Nephron progenitor cell (in vitro differentiated cells): ENCODE data around the gene FSD1.

Experiments used
- DNase-seq: peaks from one replicate; pipeline ENCODE4 v3.0.0; 2021
- H3K27ac Mint-ChIP-seq: 2 replicates; pipeline ENCODE4 v1.8.0; 2021; ENCODE audit warnings: mild to moderate bottlenecking, moderate library complexity, mixed read lengths
- H3K27me3 Mint-ChIP-seq: 2 replicates; pipeline ENCODE4 v1.8.0; 2021; ENCODE audit warnings: mild to moderate bottlenecking, low read depth, mixed read lengths; ENCODE audit not compliant: poor library complexity
- H3K36me3 Mint-ChIP-seq: 2 replicates; pipeline ENCODE4 v1.8.0; 2021; ENCODE audit warnings: low read depth, mixed read lengths
- H3K4me1 Mint-ChIP-seq: 2 replicates; pipeline ENCODE4 v1.8.0; 2021; ENCODE audit warnings: mixed read lengths
- H3K4me3 Mint-ChIP-seq: 2 replicates; pipeline ENCODE4 v1.8.0; 2021; ENCODE audit warnings: mild to moderate bottlenecking, moderate library complexity, mixed read lengths
- H3K9me3 Mint-ChIP-seq: 2 replicates; pipeline ENCODE4 v1.8.0; 2021; ENCODE audit warnings: mild to moderate bottlenecking, moderate library complexity, mixed read lengths
- CTCF ChIP-seq: fragments of 200-600 bp; sonication (generic); IDR thresholded peaks from 2 replicates; pipeline ENCODE4 v1.5.0; 2021; ENCODE audit warnings: antibody characterized with exemption

FSD1 gene

GRCh38 chr19:4373013-4373367, 68.6 kb downstream of the FSD1 start:
- Mint-ChIP-seq H3K36me3 (no peaks in the 10 kb centered on the region), H3K9me3 (no peaks in the 10 kb centered on the region), H3K27ac (peak overlapping the region; percentile 95), H3K4me3 (no peak overlapping the region), H3K27me3 (no peaks in the 10 kb centered on the region), H3K4me1 (peaks cover 71% of the 10 kb centered on the region)
- no peak for TF ChIP-seq CTCF
- DNase-seq, result no peak
